PC-9 (cell line): Measurements from ENCODE around the gene SMARCA5. TPM values are rescaled to one million over a fixed set of nuclear protein-coding genes. Genes with fewer than 3 reads are reported as not detected.

ENCODE experiments used
- BruUV-seq: library from RNA; stranded (reverse); fragments of 400-500 nt; replicated peaks from 2 replicates; lab custom pipeline; 2021; lab: Mats Ljungman, UMichigan
- CTCF ChIA-PET: fragments of 300-600 bp; sonication (Branson Sonifier 250); formaldehyde crosslinking; loops from one replicate; lab custom pipeline; 2022; ENCODE audit warnings: antibody characterized with exemption; lab: Charles Lee
- POLR2A ChIA-PET: fragments of 300-600 bp; sonication (Branson Sonifier 250); formaldehyde crosslinking; loops from one replicate; lab custom pipeline; 2022; ENCODE audit warnings: antibody characterized with exemption; ENCODE audit not compliant: unreplicated experiment; lab: Charles Lee
- DNase-seq, 2 experiments: peaks; one replicate each; pipeline versions ENCODE4 v3.0.0 to v3.0.0-alpha.2; 2015 to 2022; ENCODE audit warnings: mixed read lengths in 1 of 2
- H2AFZ ChIP-seq: fragments of 200-600 bp; sonication (generic); 2 replicates; pipeline ENCODE4 v1.8.1; 2017; ENCODE audit warnings: antibody characterized with exemption
- H3F3A ChIP-seq: fragments of 200-600 bp; sonication (generic); 2 replicates; pipeline ENCODE4 v1.8.1; 2017; ENCODE audit warnings: antibody characterized with exemption, mild to moderate bottlenecking, low read depth; ENCODE audit not compliant: insufficient read depth
- H3K27ac ChIP-seq: fragments of 200-600 bp; sonication (generic); 2 replicates; pipeline ENCODE4 v1.6.1; 2016; ENCODE audit warnings: mixed run types
- H3K27me3 ChIP-seq: fragments of 200-600 bp; sonication (generic); 2 replicates; pipeline ENCODE4 v1.6.1; 2016; ENCODE audit warnings: low read depth, mixed run types; ENCODE audit not compliant: insufficient read depth
- H3K36me3 ChIP-seq: fragments of 200-600 bp; sonication (generic); 2 replicates; pipeline ENCODE4 v1.6.1; 2016; ENCODE audit warnings: low read depth, mixed run types
- H3K4me1 ChIP-seq: fragments of 200-600 bp; sonication (generic); replicated peaks from 2 replicates; pipeline ENCODE4 v1.6.1; 2016; ENCODE audit warnings: mixed run types; ENCODE audit not compliant: insufficient read depth
- H3K4me2 ChIP-seq: fragments of 200-600 bp; sonication (generic); 2 replicates; pipeline ENCODE4 v1.6.1; 2017; ENCODE audit warnings: mixed run types
- H3K4me3 ChIP-seq: fragments of 200-600 bp; sonication (generic); 2 replicates; pipeline ENCODE4 v1.6.1; 2016; ENCODE audit warnings: mixed run types
- H3K79me2 ChIP-seq: fragments of 200-600 bp; sonication (generic); 2 replicates; pipeline ENCODE4 v1.6.1; 2017; ENCODE audit warnings: low read depth, mixed run types
- H3K9me2 ChIP-seq: fragments of 200-600 bp; sonication (generic); 2 replicates; pipeline ENCODE4 v1.8.1; 2017; ENCODE audit warnings: mild to moderate bottlenecking; ENCODE audit not compliant: insufficient read depth
- H3K9me3 ChIP-seq: fragments of 200-600 bp; sonication (generic); 2 replicates; pipeline ENCODE4 v1.8.1; 2016; ENCODE audit warnings: low read depth; ENCODE audit not compliant: insufficient read depth
- H4K20me1 ChIP-seq: fragments of 200-600 bp; sonication (generic); 2 replicates; pipeline ENCODE4 v1.8.1; 2017; ENCODE audit not compliant: insufficient read depth
- CTCF ChIP-seq: fragments of 200-600 bp; sonication (generic); conservative IDR thresholded peaks from 2 replicates; pipeline ENCODE4 v1.6.1; 2017; ENCODE audit warnings: mixed run types, antibody characterized with exemption, mild to moderate bottlenecking, moderate library complexity
- EZH2 ChIP-seq: fragments of 200-600 bp; sonication (generic); IDR thresholded peaks from 2 replicates; pipeline ENCODE4 v1.8.0; 2017; ENCODE audit warnings: antibody characterized with exemption, low read depth
- intact Hi-C: fragments of 100-400 bp; cut with micrococcal nuclease; formaldehyde crosslinking; loops from one replicate; pipeline ENCODE4 v1.10.0; 2022; ENCODE audit not compliant: unreplicated experiment
- total RNA-seq: library from RNA; stranded (reverse); gene quantifications from 2 replicates; pipeline ENCODE4 v1.2.3, GENCODE V29; 2021

Gene SMARCA5
- total RNA-seq, 1 experiment from 2014 or later, result 40.5 TPM

- Histone ChIP-seq H2AFZ (no peak overlapping the region), H3K27me3 (no peaks in the 10 kb centered on the region), H4K20me1 (no peaks in the 10 kb centered on the region), H3K4me3 (no peak overlapping the region), H3K4me2 (no peak overlapping the region), H3K79me2 (no peaks in the 10 kb centered on the region), H3F3A (no peaks in the 10 kb centered on the region), H3K9me3 (no peaks in the 10 kb centered on the region), H3K9me2 (no peaks in the 10 kb centered on the region), H3K4me1 (no peaks in the 10 kb centered on the region), H3K36me3 (no peaks in the 10 kb centered on the region), H3K27ac (no peak overlapping the region)
- no peak for TF ChIP-seq CTCF
- no peak for TF ChIP-seq EZH2
- CTCF ChIA-PET, result no interaction called here
- DNase-seq, result no peak
- POLR2A ChIA-PET, result no interaction called here
- intact Hi-C loops, result no loop called here
- no TSS peak for BruUV-seq
Observed at GRCh38 chr4:143606480-143606879, 93.0 kb downstream of the SMARCA5 start.

Other genes starting within 250 kb of the SMARCA5 start
- 27.4 and 29.4 TPM in 2 replicates for gene GAB1, start 176.8 kb upstream of the SMARCA5 start, total RNA-seq
- not detected in 2 replicates for gene FREM3, start 187.0 kb downstream of the SMARCA5 start, total RNA-seq